ENCODE data around the gene MOB3B. TPM values are rescaled to one million over a fixed set of nuclear protein-coding genes. Genes with fewer than 3 reads are reported as not detected.

Gene MOB3B
- total RNA-seq, 2 experiments from 2014 or later = 0.25 to 0.30 TPM

- ChIA-PET POLR2A (no interaction called here), CTCF (interaction anchor here (0.8 kb wide), 1 partner anchor 9 kb away, joined by 3 read pairs; no protein-coding TSS in a partner anchor)
- Mint-ChIP-seq H3K27ac (no peak overlapping the region), H3K4me1 (ENCODE audit: low read depth) (peaks cover 22% of the 10 kb centered on the region), H3K27me3 (no peaks in the 10 kb centered on the region), H3K36me3 (ENCODE audit: low read depth) (no peaks in the 10 kb centered on the region), H3K9me3 (no peaks in the 10 kb centered on the region), H3K4me3 (no peak overlapping the region)
- H3K36me3 ChIP-seq (ENCODE audit: insufficient read depth, low read length) = no peaks in the 10 kb centered on the region
- intact Hi-C loops (cut with DNase I, micrococcal nuclease) = no loop called here
- H3K27me3 ChIP-seq (ENCODE audit: control insufficient read depth in 1 of 2, insufficient read depth in 2 of 2, low read length in 2 of 2) = no peaks in the 10 kb centered on the region
- DNase-seq (no peak), ATAC-seq (ENCODE audit: poor library complexity) (no peak)
- H3K4me3 ChIP-seq (ENCODE audit: low read length) = no peak overlapping the region
- H3K27ac ChIP-seq (ENCODE audit: low read depth in 1 of 2, low read length in 2 of 2) = no peak overlapping the region
- H3K9me3 ChIP-seq (ENCODE audit: control insufficient read depth in 1 of 2, insufficient read depth in 1 of 2, low read length in 2 of 2) = no peaks in the 10 kb centered on the region
- peaks cover 12% of the 10 kb centered on the region for H3K4me1 ChIP-seq (ENCODE audit: insufficient read depth, low read length)
- no peak for TF ChIP-seq CTCF (IDR thresholded peaks at IDR 0.05)
Observed at GRCh38 chr9:27362447-27363210, 167.0 kb downstream of the MOB3B start.

- Mint-ChIP-seq H3K9me3 (no peaks in the 10 kb centered on the region), H3K27ac (no peak overlapping the region), H3K4me3 (no peak overlapping the region), H3K36me3 (ENCODE audit: low read depth) (no peaks in the 10 kb centered on the region), H3K4me1 (ENCODE audit: low read depth) (peaks cover 11% of the 10 kb centered on the region), H3K27me3 (no peaks in the 10 kb centered on the region)
- DNase-seq = no peak
- H3K36me3 ChIP-seq (ENCODE audit: insufficient read depth, low read length) = no peaks in the 10 kb centered on the region
- H3K27ac ChIP-seq (ENCODE audit: low read depth in 1 of 2, low read length in 2 of 2) = no peak overlapping the region
- H3K9me3 ChIP-seq (ENCODE audit: control insufficient read depth in 1 of 2, insufficient read depth in 1 of 2, low read length in 2 of 2) = no peaks in the 10 kb centered on the region
- no peak for ATAC-seq (ENCODE audit: poor library complexity)
- H3K4me1 ChIP-seq (ENCODE audit: insufficient read depth, low read length) = peaks cover 7% of the 10 kb centered on the region
- H3K4me3 ChIP-seq (ENCODE audit: low read length) = no peak overlapping the region
- CTCF ChIA-PET = interaction anchor here (0.8 kb wide), 1 partner anchor 10 kb away, joined by 3 read pairs; no protein-coding TSS in a partner anchor
- intact Hi-C loops (cut with DNase I, micrococcal nuclease) = no loop called here
- no peaks in the 10 kb centered on the region for H3K27me3 ChIP-seq (ENCODE audit: control insufficient read depth in 1 of 2, insufficient read depth in 2 of 2, low read length in 2 of 2)
- no peak for TF ChIP-seq CTCF (IDR thresholded peaks at IDR 0.05)
- POLR2A ChIA-PET = no interaction called here
Observed at GRCh38 chr9:27361492-27361891, 168.1 kb downstream of the MOB3B start.

- no peaks in the 10 kb centered on the region for H3K36me3 ChIP-seq (ENCODE audit: insufficient read depth, low read length)
- H3K9me3 ChIP-seq (ENCODE audit: control insufficient read depth in 1 of 2, insufficient read depth in 1 of 2, low read length in 2 of 2) = no peaks in the 10 kb centered on the region
- POLR2A ChIA-PET = no interaction called here
- H3K27me3 ChIP-seq (ENCODE audit: control insufficient read depth in 1 of 2, insufficient read depth in 2 of 2, low read length in 2 of 2) = no peaks in the 10 kb centered on the region
- no peak for DNase-seq
- intact Hi-C loops (cut with DNase I, micrococcal nuclease) = no loop called here
- no peak overlapping the region for H3K4me3 Mint-ChIP-seq
- no peak overlapping the region for H3K4me3 ChIP-seq (ENCODE audit: low read length)
- H3K27ac Mint-ChIP-seq = no peak overlapping the region
- H3K27me3 Mint-ChIP-seq = no peaks in the 10 kb centered on the region
- CTCF ChIA-PET = interaction anchor here (0.7 kb wide), 2 partner anchors 26 to 170 kb away, joined by 3 read pairs; no protein-coding TSS in a partner anchor
- no peaks in the 10 kb centered on the region for H3K9me3 Mint-ChIP-seq
- H3K4me1 Mint-ChIP-seq (ENCODE audit: low read depth) = no peaks in the 10 kb centered on the region
- no peaks in the 10 kb centered on the region for H3K4me1 ChIP-seq (ENCODE audit: insufficient read depth, low read length)
- no peak for TF ChIP-seq CTCF (IDR thresholded peaks at IDR 0.05)
- no peak for ATAC-seq (ENCODE audit: poor library complexity)
- H3K36me3 Mint-ChIP-seq (ENCODE audit: low read depth) = no peaks in the 10 kb centered on the region
- H3K27ac ChIP-seq (ENCODE audit: low read depth in 1 of 2, low read length in 2 of 2) = no peak overlapping the region
Observed at GRCh38 chr9:27359763-27360162, 169.9 kb downstream of the MOB3B start.
